Neural cell (in vitro differentiated cells): ENCODE results near the gene TBC1D16. TPM values are rescaled to one million over a fixed set of nuclear protein-coding genes. Genes with fewer than 3 reads are reported as not detected.
"Not testable (repeated sequence)": the region's sequence is repeated elsewhere in the genome, so short reads cannot be mapped to it uniquely, and the experiment has no call there.

Source experiments
- H2AFZ ChIP-seq: fragments of 200-600, 300-800 bp; sonication (generic), shearing (Covaris generic); 2 replicates; pipeline ENCODE4 v1.6.0; 2014; ENCODE audit warnings: low read depth, mild to moderate bottlenecking, antibody characterized with exemption, low read length, moderate library complexity
- H3F3A ChIP-seq: fragments of 200-600 bp; shearing (Covaris generic); 2 replicates; pipeline ENCODE4 v1.6.1; 2016; ENCODE audit warnings: mild to moderate bottlenecking, moderate library complexity, mixed read lengths, antibody characterized with exemption, low read length; ENCODE audit not compliant: insufficient read depth, poor library complexity, severe bottlenecking
- H3K27ac ChIP-seq: fragments of 200-600, 300-800 bp; sonication (generic), shearing (Covaris generic); 2 replicates; pipeline ENCODE4 v1.5.1; 2014; ENCODE audit warnings: mild to moderate bottlenecking, low read length, moderate library complexity
- H3K27me3 ChIP-seq: fragments of 300-800, 200-600 bp; sonication (generic), shearing (Covaris generic); 2 replicates; pipeline ENCODE4 v1.6.0; 2014; ENCODE audit warnings: mild to moderate bottlenecking, low read depth, low read length, moderate library complexity; ENCODE audit not compliant: insufficient read depth
- H3K36me3 ChIP-seq: fragments of 300-800, 200-600 bp; sonication (generic), shearing (Covaris generic); 2 replicates; pipeline ENCODE4 v1.5.1; 2014; ENCODE audit warnings: mild to moderate bottlenecking, antibody characterized with exemption, low read length, moderate library complexity; ENCODE audit not compliant: insufficient read depth
- H3K4me2 ChIP-seq: fragments of 300-800, 200-600 bp; sonication (generic), shearing (Covaris generic); 2 replicates; pipeline ENCODE4 v1.6.0; 2014; ENCODE audit warnings: mild to moderate bottlenecking, low read length
- H3K4me3 ChIP-seq: fragments of 300-800, 200-600 bp; sonication (generic), shearing (Covaris generic); 2 replicates; pipeline ENCODE4 v1.5.1; 2014; ENCODE audit warnings: mild to moderate bottlenecking, low read length, moderate library complexity
- H3K79me2 ChIP-seq: fragments of 200-600 bp; shearing (Covaris generic); replicated peaks from 2 replicates; pipeline ENCODE4 v1.6.0; 2014; ENCODE audit warnings: mild to moderate bottlenecking, low read length, moderate library complexity; ENCODE audit not compliant: insufficient read depth
- H3K9ac ChIP-seq: fragments of 300-800, 200-600 bp; sonication (generic), shearing (Covaris generic); 2 replicates; pipeline ENCODE4 v1.6.1; 2016; ENCODE audit warnings: mild to moderate bottlenecking, low read length, mixed read lengths
- H3K9me2 ChIP-seq: fragments of 200-600 bp; shearing (Covaris generic); 2 replicates; pipeline ENCODE4 v1.6.1; 2016; ENCODE audit warnings: mild to moderate bottlenecking, low read length, mixed read lengths; ENCODE audit not compliant: insufficient read depth
- H3K9me3 ChIP-seq: fragments of 200-600, 300-800 bp; sonication (generic), shearing (Covaris generic); 2 replicates; pipeline ENCODE4 v1.6.1; 2016; ENCODE audit warnings: mild to moderate bottlenecking, mixed run types, low read length, moderate library complexity, mixed read lengths
- H4K20me1 ChIP-seq: fragments of 200-600 bp; shearing (Covaris generic); 2 replicates; pipeline ENCODE4 v1.6.1; 2016; ENCODE audit warnings: mild to moderate bottlenecking, mixed run types; ENCODE audit not compliant: insufficient read depth
- CTCF ChIP-seq: fragments of 450-650 bp; IDR thresholded peaks from 2 replicates; pipeline ENCODE4 v1.5.1; 2014; ENCODE audit warnings: antibody characterized with exemption, mild to moderate bottlenecking, moderate library complexity; ENCODE audit not compliant: poor library complexity, severe bottlenecking
- EP300 ChIP-seq: fragments of 450-650 bp; conservative IDR thresholded peaks from 2 replicates; pipeline ENCODE4 v1.6.1; 2014; ENCODE audit warnings: antibody characterized with exemption, mild to moderate bottlenecking, moderate library complexity; ENCODE audit not compliant: poor library complexity, severe bottlenecking
- EZH2 ChIP-seq: fragments of 200-600, 300-800 bp; shearing (Covaris generic), sonication (generic); IDR thresholded peaks from 2 replicates; pipeline ENCODE4 v1.6.1; 2014; ENCODE audit warnings: antibody characterized with exemption, low read length, borderline replicate concordance, mild to moderate bottlenecking; ENCODE audit not compliant: insufficient read depth, poor library complexity, severe bottlenecking
- MXI1 ChIP-seq: fragments of 450-650 bp; conservative IDR thresholded peaks from 2 replicates; pipeline ENCODE4 v1.6.1; 2014; ENCODE audit warnings: antibody characterized with exemption, mild to moderate bottlenecking; ENCODE audit not compliant: poor library complexity, severe bottlenecking
- POLR2AphosphoS5 ChIP-seq: IDR thresholded peaks from 2 replicates; pipeline ENCODE4 v1.6.1; 2012
- RAD21 ChIP-seq: fragments of 450-650 bp; conservative IDR thresholded peaks from 2 replicates; pipeline ENCODE4 v1.6.1; 2014; ENCODE audit warnings: antibody characterized with exemption, mild to moderate bottlenecking, moderate library complexity
- REST ChIP-seq: IDR thresholded peaks from 2 replicates; pipeline ENCODE4 v1.6.1; 2012; ENCODE audit warnings: borderline replicate concordance
- SMC3 ChIP-seq: fragments of 450-650 bp; conservative IDR thresholded peaks from 2 replicates; pipeline ENCODE4 v1.6.1; 2014; ENCODE audit warnings: antibody characterized with exemption, mild to moderate bottlenecking, moderate library complexity; ENCODE audit not compliant: poor library complexity
- TAF1 ChIP-seq: IDR thresholded peaks from 2 replicates; pipeline ENCODE4 v1.6.1; 2012; ENCODE audit warnings: low read depth
- polyA plus RNA-seq: library from polyadenylated mRNA; depleted of rRNA; stranded (reverse); fragments of >200 nt; gene quantifications from 2 replicates; pipeline ENCODE4 v1.2.3, GENCODE V29; 2014

Gene TBC1D16
- polyA plus RNA-seq, 1 donor from 2014 or later: 19.8 TPM

- no peak for TF ChIP-seq EZH2
Observed at GRCh38 chr17:79901131-79901530, 134.5 kb downstream of the TBC1D16 start (continued).

DNA sequence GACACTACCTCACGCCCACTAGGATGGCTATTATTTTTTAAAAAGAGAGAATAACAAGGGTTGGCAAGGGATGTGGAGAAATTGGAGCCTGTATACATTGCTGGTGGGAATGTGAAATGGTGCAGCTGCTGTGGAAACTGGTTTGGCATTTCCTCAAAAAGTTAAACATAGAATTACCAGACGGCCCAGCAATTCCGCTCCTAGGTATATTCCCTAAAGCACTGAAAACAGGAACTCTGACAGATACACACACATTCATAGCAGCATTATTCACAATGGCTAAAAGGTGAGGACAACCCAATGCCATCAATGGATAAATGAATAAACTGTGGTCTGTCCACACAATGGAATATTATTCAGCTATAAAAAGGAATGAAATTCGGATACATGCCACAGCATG lies 136.1 kb downstream of the TBC1D16 start:
- TF ChIP-seq EP300 (no peak), TAF1 (no peak)
- H4K20me1 ChIP-seq: no peaks in the 10 kb centered on the region
- H3K36me3 ChIP-seq: no peaks in the 10 kb centered on the region
- H3K79me2 ChIP-seq: no peaks in the 10 kb centered on the region
- no peak overlapping the region for H3K9ac ChIP-seq
- H3K9me2 ChIP-seq: no peaks in the 10 kb centered on the region
- no peaks in the 10 kb centered on the region for H3K27me3 ChIP-seq
- no peak overlapping the region for H3K4me2 ChIP-seq
- H3K4me3 ChIP-seq: no peak overlapping the region
- no peak overlapping the region for H2AFZ ChIP-seq
- H3F3A ChIP-seq: no peaks in the 10 kb centered on the region
- peaks cover 7% of the 10 kb centered on the region for H3K9me3 ChIP-seq
- H3K27ac ChIP-seq: no peak overlapping the region

DNA sequence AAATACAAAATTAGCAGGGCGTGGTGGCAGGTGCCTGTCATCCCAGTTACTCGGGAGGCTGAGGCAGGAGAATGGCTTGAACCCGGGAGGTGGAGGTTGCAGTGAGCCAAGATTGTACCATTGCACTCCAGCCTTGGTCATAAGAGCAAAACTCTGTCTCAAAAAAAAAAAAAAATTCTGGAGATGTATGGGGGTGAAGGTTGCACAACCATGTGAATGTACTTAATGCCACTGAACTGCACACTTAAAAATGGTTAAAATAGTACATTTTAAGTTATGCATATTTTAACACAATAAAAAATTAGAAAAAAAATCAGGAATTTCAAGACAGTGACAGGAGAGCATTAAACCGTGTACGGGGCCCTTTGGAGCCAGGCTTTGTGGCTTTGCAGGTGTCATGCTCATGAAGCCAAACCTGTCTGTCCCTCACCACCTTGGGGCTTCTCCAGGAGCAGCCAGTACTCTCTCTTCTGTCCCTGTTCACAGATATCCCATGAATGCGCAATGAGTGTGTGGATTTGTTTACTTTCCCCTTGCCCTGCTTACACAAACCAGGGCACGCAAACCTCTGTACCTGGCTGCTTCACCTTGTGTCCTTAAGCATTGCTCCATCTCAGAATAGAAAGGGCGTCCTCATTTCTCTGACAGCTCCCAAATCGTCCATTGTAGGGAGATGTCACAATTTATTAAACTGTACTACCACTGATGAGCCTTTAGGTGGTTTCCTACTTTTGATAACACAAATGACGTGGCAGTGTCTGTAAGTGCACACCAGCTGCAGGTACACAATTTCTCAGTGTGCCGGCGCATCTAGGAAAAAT lies 138.2 kb downstream of the TBC1D16 start:
- no peak overlapping the region for H3K4me2 ChIP-seq
- no peak overlapping the region for H3K27ac ChIP-seq
- H3K79me2 ChIP-seq: no peaks in the 10 kb centered on the region
- H4K20me1 ChIP-seq: no peaks in the 10 kb centered on the region
- H3K9me3 ChIP-seq: peaks cover 7% of the 10 kb centered on the region
- H3K9ac ChIP-seq: no peak overlapping the region
- no peaks in the 10 kb centered on the region for H3F3A ChIP-seq
- H3K36me3 ChIP-seq: no peaks in the 10 kb centered on the region
- no peak overlapping the region for H2AFZ ChIP-seq
- H3K9me2 ChIP-seq: no peaks in the 10 kb centered on the region
- TF ChIP-seq REST (no peak), TAF1 (no peak), CTCF (no peak), MXI1 (no peak), SMC3 (no peak), RAD21 (no peak), EZH2 (no peak), EP300 (no peak), POLR2AphosphoS5 (no peak)
- H3K4me3 ChIP-seq: no peak overlapping the region
- no peaks in the 10 kb centered on the region for H3K27me3 ChIP-seq

DNA sequence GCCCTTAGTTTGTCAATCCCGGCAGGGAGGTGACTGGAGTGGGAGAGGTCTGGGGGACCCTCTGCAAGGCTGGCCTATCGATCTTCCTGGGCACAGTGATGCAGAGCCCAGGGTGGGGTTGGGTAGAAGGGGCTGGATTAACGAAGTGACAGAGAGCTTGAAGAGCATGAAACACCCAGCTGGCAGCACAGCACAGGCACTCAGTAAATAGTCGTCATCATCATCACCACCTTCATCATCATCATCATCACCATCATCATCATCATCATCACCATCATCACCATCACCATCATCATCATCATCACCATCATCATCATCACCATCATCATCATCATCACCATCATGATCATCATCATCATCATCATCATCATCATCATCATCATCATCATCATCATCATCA lies 142.2 kb downstream of the TBC1D16 start:
- not testable (repeated sequence) for H3F3A ChIP-seq, H3K9ac ChIP-seq, H3K27ac ChIP-seq, H3K4me2 ChIP-seq, H3K4me3 ChIP-seq, H3K9me2 ChIP-seq, H3K79me2 ChIP-seq, H3K36me3 ChIP-seq, H3K27me3 ChIP-seq, H3K9me3 ChIP-seq, H4K20me1 ChIP-seq, H2AFZ ChIP-seq
